Right ventricle myocardium inferior (tissue), 1 donor: ENCODE data around the gene HAL. TPM values are rescaled to one million over a fixed set of nuclear protein-coding genes. Genes with fewer than 3 reads are reported as not detected.

Source experiments
- ATAC-seq: fragments of 200-7000 bp; cut with Tn5 transposase; one replicate; pipeline ENCODE4 v1.9.1; 2020; ENCODE audit warnings: mild to moderate bottlenecking, moderate library complexity
- DNase-seq: peaks from one replicate; pipeline ENCODE4 v3.0.0; 2021; ENCODE audit errors: missing footprints
- intact Hi-C: fragments of 100-400 bp; cut with DNase I; formaldehyde crosslinking; loops from one replicate; pipeline ENCODE4 v1.11.0; 2022
- long read RNA-seq: library from polyadenylated mRNA; unstranded; transcript quantifications from one replicate; pipeline ENCODE4 v2.0.0, GENCODE V29; 2021
- total RNA-seq: library from RNA; stranded (reverse); fragmentation: NEBNext Ultra II Directional; extraction: Animal tissue kit (Norgen Biotek cat#: 25700); gene quantifications from one replicate; pipeline ENCODE4 v1.2.1, GENCODE V29; 2021
- donor health status: DM: no; HTN: yes; CAD: no; lungs with severe emphysema.

Gene HAL, protein sequence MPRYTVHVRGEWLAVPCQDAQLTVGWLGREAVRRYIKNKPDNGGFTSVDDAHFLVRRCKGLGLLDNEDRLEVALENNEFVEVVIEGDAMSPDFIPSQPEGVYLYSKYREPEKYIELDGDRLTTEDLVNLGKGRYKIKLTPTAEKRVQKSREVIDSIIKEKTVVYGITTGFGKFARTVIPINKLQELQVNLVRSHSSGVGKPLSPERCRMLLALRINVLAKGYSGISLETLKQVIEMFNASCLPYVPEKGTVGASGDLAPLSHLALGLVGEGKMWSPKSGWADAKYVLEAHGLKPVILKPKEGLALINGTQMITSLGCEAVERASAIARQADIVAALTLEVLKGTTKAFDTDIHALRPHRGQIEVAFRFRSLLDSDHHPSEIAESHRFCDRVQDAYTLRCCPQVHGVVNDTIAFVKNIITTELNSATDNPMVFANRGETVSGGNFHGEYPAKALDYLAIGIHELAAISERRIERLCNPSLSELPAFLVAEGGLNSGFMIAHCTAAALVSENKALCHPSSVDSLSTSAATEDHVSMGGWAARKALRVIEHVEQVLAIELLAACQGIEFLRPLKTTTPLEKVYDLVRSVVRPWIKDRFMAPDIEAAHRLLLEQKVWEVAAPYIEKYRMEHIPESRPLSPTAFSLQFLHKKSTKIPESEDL
- total RNA-seq, result 0.68 TPM
- long read RNA-seq, result 0 reads

DNA sequence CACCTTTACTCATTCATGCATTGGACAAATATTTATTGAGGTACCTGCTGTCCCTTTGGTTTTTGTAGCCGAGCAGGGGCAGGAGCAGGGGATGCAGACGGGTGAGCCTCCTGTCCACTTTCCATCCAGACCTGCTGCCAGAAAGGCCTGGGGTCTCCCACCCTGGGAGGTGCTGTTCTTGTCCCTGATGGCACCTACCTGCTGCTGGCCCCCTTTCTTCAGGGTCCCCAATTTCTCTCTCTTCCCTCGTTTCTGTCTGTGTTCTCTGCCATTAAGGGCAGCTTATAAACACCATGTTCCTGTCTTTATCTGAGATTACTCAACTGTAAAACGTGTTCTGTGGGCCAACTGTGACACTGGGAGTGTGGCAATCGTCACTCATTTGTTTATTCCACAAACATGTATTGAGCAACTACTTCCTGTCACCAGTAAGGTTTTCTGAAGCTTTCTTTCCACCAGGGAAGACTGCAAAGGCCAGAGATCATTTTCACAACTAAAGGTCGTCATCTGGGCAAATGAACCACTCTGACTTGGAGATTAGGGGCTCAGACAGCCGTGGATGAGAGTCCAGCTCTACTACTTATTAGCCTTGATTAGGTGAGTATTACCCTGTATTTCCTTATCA, at the start of gene HAL:
TSS of gene HAL (minus strand) at position 311 of the 625 bp plus-strand sequence. CDS start 434 bp downstream, outside the sequence.
- DNase-seq (no peak), ATAC-seq (peak; percentile 71)
- intact Hi-C loops, result loop anchor here (5.0 kb wide), 2 partner anchors 179 to 419 kb away; no protein-coding TSS in a partner anchor

DNA sequence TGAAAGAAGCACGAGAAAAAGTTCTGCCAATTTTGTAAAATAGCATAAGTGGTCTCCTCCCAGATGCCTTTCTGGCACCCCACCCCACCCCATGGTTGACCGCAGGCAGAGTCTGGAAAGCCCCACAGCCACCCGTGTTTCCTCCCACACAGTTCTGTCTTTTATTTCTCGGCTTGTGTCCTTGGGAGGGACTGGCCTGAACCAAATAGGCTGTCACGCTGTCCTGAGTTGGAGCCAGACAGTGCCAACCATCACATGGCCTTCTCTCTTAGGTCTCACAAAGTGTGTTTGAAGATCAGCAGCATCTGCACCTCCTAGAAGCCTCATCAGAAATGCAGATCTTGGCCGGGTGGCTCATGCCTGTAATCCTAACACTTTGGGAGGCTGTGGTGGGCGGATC, 49.4 kb upstream of the HAL start:
- intact Hi-C loops, result no loop called here
- DNase-seq (no peak), ATAC-seq (no peak)

GRCh38 chr12:96044943-96045290, 48.8 kb upstream of the HAL start:
- no peak for DNase-seq
- no peak for ATAC-seq
- intact Hi-C loops, result no loop called here

DNA sequence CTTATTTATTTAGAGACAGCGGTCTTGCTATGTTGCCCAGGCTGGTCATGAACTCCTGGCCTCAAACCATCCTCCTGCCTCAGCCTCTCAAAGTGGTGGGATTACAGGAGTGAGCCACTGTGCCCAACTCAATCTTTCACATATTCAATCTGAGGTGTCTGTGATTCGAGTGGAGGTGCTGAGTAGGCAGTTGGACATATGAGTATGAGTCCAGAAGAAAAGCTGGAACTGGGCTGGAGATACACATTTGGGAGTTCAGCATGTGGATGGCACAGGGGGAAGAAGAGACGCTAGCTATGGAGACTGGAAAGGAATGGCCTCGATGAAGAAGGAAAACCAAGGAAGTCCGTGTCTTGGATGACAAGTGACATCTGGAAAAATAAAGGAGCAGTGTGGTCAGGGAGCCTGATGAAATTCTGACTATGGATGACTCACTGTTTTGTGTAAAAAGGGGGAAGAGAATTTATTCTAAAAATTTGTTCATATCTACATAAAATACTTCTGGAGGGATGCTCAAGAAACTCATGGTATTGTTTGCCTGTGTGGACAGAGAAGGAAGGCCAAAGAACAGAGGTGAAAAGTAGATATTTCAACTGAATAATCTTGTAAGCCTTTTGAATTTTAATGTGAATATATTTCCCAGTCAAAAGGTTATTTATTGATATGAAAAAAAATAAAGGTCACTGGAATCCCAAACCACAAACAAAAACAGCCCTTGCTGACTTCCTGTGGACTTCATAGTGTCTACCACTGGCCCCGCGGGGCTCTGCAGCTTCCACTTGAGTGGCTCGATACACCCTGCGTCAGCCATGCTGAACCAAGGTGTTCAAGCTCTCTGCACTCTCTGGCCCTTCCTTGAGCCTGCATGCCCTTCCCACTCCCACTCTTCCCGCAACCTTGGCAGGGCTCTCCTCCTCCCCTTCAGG, 48.1 kb upstream of the HAL start:
- no peak for DNase-seq
- no peak for ATAC-seq
- intact Hi-C loops, result no loop called here

GRCh38 chr12:96041181-96041580, 45.0 kb upstream of the HAL start:
- no peak for ATAC-seq
- intact Hi-C loops, result no loop called here
- no peak for DNase-seq

DNA sequence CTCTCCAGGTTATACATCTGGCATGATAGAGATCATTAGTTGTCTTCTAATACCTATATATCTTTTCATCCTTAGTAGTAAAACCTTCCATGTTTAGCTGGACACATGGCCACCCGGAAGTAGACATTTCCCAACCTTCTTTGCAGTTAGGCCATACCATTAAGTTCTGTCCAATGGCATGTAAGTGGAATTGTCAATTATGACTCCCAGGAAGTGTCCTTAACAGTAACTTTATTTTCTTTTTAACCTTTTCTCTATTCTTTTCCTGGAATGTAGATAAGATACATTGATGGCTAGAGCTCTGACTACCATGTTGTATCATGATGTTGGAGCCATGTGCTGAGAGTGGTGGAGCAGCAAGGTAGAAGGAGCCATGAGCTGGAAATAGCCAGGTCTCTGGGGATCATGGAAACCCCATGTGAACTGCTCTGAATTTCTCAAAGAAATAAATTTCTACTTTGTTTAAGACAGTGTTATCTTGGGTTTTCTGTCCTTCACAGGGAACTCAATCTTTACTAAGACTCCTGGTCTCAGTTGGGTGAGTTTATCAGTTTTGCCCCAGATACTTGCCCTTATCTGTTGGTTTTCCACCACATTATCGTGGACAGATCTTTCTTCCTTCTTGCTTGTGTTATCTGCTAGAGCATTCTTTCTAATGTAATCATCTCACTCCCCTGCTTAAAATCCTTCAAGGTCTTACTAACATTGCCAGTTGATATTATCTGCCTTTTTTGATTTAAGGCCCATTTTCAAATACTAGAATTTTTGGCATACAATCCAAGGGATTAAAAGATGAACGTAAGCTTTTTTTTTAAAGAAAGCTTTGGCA, 44.4 kb upstream of the HAL start:
- no peak for DNase-seq
- intact Hi-C loops, result no loop called here
- ATAC-seq, result no peak

- DNase-seq (no peak), ATAC-seq (no peak)
- intact Hi-C loops, result no loop called here
These were observed 43.4 kb upstream of the HAL start for GRCh38 chr12:96039516-96039915.

GRCh38 chr12:96036765-96037455, 40.8 kb upstream of the HAL start:
- intact Hi-C loops, result no loop called here
- ATAC-seq (no peak), DNase-seq (no peak)

DNA sequence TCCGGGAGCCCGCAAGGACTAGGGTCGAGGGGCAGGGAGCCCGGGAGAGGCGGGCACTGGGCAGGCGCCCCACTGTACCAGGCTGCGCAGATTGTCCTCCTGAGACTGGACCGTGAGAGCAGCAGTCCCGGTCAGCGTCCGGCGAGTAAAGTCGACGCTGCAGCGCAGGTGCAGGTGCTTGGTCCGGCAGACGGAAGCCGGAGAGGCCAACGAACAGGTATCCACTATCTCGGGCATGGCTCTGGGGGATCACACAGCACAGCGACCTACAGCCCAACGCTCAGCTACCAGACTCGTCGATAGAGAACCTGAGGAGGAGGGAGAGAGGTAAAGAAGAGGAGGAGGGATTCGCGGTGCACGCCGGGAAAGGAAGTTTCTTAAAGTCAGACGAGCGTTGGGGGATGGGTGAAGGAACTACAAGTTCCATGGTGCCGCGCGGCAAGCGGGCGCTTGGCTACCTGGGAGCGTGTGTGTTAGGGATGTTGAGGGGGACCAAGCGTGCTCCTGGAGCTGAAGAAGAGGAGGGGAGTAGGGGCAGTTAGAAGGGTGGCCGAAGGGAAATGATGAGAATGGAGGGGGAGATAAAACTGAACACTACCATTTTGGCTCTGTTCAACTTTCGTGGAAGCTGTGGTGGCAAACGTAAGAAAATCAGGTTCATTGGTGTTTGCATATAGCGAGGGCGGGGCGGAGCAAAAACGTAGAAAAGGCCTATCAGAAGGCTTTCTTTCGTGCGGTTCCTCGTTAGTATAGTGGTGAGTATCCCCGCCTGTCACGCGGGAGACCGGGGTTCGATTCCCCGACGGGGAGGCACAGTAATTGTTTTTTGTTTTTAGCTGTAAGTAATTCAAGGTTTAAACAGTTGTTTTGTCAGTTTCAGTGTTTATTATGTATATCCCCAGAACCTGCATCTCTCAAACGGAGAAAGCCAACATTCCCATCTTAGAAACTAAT, 39.4 kb upstream of the HAL start, which contains the start of gene LTA4H:
TSS of gene LTA4H (minus strand) at position 305 of the 954 bp plus-strand sequence. CDS start at position 237, 68 bp downstream.
- DNase-seq (peak; percentile 97), ATAC-seq (peak; percentile 99)
- intact Hi-C loops, result no loop called here

DNA sequence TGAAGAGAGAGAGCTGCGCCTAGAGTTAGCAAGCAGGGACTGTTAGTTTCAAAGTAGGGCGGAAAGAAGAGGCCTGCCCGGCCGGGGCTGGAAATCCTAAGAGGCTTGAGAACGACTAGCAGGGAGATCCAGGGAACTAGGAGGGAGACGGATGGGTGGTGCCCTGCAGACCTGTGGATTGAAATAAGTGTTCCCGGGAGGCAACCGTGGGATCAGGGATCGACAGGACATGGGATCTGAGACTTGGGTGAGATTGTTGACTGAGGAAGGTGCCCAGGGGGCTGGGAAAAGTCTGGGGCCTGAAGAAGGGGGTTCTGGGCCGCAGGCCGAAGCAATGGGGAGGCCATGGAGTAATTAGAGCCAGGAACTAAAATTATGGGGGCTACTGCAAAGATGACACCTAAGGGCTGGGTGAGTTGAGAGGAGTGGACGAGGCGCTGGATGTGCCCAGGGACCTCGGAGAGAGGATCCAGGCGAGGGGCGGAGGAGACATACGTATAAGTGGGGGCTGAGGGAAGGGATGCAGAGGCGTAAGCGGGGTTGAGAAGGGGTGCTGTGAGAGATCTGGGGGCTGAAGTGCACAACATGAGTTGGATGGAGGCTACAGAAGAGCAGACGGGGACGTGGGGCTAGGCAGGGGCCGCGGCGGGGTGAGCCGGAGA, 38.6 kb upstream of the HAL start:
- DNase-seq (no peak), ATAC-seq (no peak)
- intact Hi-C loops, result no loop called here

DNA sequence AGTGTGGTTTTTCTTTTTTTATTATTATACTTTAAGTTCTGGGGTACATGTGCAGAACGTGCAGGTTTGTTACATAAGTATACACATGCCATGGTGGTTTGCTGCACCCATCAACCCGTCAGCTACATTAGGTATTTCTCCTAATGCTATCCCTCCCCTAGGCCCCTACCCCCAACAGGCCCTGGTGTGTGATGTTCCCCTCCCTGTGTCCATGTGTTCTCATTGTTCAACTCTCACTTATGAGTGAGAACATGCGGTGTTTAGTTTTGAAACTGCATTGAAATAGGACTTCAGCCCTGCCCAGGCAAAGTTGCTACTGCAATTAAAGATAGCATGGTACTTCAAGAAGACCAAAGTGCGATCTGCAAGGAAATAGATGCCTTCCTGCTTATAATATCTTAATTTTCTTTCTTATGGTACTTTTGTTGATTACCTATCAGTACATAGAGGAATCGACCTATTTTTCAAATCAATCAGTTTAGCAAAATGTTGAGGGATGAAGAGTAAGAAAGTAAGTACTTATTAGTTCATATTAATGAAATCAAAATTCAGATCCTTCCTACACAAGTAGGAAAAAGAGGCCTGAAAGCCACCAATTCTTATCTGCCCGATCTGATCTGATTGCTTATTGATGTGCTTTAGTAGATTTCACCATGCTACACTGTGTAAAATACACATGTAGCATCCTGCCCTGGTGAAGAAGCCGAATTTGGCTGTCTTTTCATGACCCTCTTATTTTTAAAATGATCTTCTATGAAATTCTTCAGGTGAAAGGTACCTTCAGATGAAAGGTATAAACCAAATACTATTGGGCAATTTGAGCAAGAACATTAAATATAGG, 37.6 kb upstream of the HAL start:
- DNase-seq (no peak), ATAC-seq (no peak)
- intact Hi-C loops, result no loop called here

DNA sequence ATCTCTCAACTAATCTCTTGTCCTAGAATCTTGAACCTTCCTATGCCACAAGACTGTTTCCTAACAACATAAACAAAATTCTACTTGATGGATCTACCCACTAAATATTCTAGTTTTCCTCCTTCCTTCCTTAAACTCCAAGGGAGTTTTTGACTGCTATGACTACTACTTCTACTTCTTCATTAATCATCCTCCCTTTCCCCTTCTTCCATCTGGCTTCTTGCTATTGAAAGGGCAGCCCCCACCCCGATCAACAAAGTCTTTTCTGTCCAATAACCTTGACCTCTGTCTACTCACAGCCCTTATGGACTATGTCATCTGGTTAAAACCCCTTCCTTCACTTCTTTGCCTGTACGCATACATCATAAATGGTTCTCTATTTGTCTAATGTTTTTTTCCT, 33.7 kb upstream of the HAL start:
- intact Hi-C loops, result no loop called here
- DNase-seq (no peak), ATAC-seq (no peak)

DNA sequence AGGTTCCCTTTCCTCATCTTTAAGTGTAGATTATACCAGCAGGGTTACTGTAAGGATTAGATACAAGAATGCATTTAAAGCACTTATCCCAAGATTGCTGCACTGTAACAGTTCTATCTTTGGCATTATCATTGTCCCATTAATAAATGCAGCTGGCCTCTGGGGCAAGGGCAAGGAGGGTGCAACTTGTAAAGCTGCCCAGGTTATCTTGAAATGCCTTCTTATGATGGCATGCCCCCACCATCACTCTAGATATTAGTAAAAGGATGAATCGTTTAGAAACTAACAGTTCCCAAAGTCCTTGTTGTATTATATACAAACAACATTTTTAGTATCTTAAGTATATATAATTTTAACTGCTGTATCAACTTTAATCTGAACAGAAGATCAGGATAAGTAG, 32.4 kb upstream of the HAL start:
- intact Hi-C loops, result no loop called here
- ATAC-seq (no peak), DNase-seq (no peak)

DNA sequence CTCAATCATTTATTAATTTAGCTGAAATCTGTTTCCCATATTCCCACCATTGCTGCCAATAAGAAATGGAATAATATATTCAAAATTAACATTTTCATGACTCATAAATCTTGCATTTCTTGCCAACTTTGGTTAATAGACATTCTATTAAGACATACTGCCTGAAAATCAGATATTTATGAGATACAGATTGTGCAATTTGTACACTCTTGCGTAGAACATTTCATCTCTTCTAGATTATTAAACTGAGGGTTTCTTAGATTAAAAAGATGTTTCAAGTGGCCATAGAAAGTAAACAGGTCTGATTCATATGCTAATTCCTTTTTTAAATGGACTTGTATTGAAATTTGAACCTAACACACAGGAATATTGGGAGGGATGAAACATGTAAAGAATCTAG, 30.2 kb upstream of the HAL start:
- DNase-seq (no peak), ATAC-seq (no peak)
- intact Hi-C loops, result no loop called here

- intact Hi-C loops, result no loop called here
- ATAC-seq, result no peak
- no peak for DNase-seq
These were observed 29.4 kb upstream of the HAL start for GRCh38 chr12:96025518-96025917.
